ENCODE results near the gene METTL9.
A peak's percentile ranks its signal among the peaks of the same experiment; 100 is the strongest.
"Not testable (repeated sequence)": the region's sequence is repeated elsewhere in the genome, so short reads cannot be mapped to it uniquely, and the experiment has no call there.

METTL9 gene

GRCh38 chr16:21664801-21665492 lies 65.6 kb downstream of the METTL9 start:
- TF ChIP-seq CTCF (conservative IDR thresholded peaks at IDR 0.05), result no peak
- TF ChIP-seq ZFX (IDR thresholded peaks at IDR 0.05), result no peak
- H3K27ac ChIP-seq, result no peak overlapping the region

GRCh38 chr16:21666772-21667171 lies 67.4 kb downstream of the METTL9 start:
- no peak overlapping the region for H3K27ac ChIP-seq
- TF ChIP-seq CTCF (conservative IDR thresholded peaks at IDR 0.05), result no peak
- no peak for TF ChIP-seq ZFX (IDR thresholded peaks at IDR 0.05)

- H3K27ac ChIP-seq, result no peak overlapping the region
- no peak for TF ChIP-seq CTCF (conservative IDR thresholded peaks at IDR 0.05)
- TF ChIP-seq ZFX (IDR thresholded peaks at IDR 0.05), result no peak
Measured at GRCh38 chr16:21667575-21667974, 68.2 kb downstream of the METTL9 start.

GRCh38 chr16:21673469-21673868 lies 74.1 kb downstream of the METTL9 start:
- TF ChIP-seq ZFX (IDR thresholded peaks at IDR 0.05) (no peak), CTCF (conservative IDR thresholded peaks at IDR 0.05) (no peak)

GRCh38 chr16:21674456-21674855 lies 75.1 kb downstream of the METTL9 start:
- not testable (repeated sequence) for H3K27ac ChIP-seq

More at GRCh38 chr16:21673469-21673868, 74.1 kb downstream of the METTL9 start:
- H3K27ac ChIP-seq, result no peak overlapping the region

- not testable (repeated sequence) for H3K27ac ChIP-seq
Measured at GRCh38 chr16:21680714-21681113, 81.3 kb downstream of the METTL9 start.

GRCh38 chr16:21683184-21683583 lies 83.8 kb downstream of the METTL9 start:
- no peak for TF ChIP-seq ZFX (IDR thresholded peaks at IDR 0.05)
- H3K27ac ChIP-seq, result no peak overlapping the region

- TF ChIP-seq ZFX (IDR thresholded peaks at IDR 0.05), result no peak
- peak; percentile 65 for TF ChIP-seq CTCF (conservative IDR thresholded peaks at IDR 0.05)
- H3K27ac ChIP-seq, result no peak overlapping the region
Measured at GRCh38 chr16:21684199-21684598, 84.8 kb downstream of the METTL9 start.

GRCh38 chr16:21685034-21685455 lies 85.7 kb downstream of the METTL9 start:
- H3K27ac ChIP-seq, result no peak overlapping the region
- no peak for TF ChIP-seq ZFX (IDR thresholded peaks at IDR 0.05)
- no peak for TF ChIP-seq CTCF (conservative IDR thresholded peaks at IDR 0.05)
